ENCODE data around the gene ADAT1.

Gene ADAT1

DNA sequence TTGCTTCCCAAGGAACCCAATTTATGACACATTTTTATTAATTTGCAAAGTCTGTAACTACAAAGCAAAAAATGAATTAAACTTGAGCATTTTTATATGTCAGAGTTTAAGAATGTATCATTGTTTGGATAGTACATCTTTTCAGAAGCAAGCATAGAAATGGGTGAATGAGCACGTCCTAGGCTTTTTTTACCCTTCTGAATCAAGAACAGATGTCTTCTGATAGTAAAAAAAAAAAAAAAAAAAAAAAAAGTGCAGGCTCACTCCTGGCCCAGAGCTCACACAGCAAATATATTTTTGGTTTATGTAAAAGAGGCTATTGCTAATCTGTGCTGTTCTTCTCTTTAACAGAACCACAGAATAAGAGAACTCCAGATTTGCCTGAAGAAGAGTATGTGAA, 30.8 kb upstream of the ADAT1 start:
- no peak for DNase-seq (ENCODE audit: low spot score)
- H3K27ac ChIP-seq, result no peak overlapping the region
- ChIA-PET CTCF (interaction anchor here (0.6 kb wide), 1 partner anchor 48 kb away, joined by 3 read pairs; the partner anchor contains the start of gene DUXB), POLR2A (ENCODE audit: low non-redundant PET) (no interaction called here)
- TF ChIP-seq, protein P1, sequence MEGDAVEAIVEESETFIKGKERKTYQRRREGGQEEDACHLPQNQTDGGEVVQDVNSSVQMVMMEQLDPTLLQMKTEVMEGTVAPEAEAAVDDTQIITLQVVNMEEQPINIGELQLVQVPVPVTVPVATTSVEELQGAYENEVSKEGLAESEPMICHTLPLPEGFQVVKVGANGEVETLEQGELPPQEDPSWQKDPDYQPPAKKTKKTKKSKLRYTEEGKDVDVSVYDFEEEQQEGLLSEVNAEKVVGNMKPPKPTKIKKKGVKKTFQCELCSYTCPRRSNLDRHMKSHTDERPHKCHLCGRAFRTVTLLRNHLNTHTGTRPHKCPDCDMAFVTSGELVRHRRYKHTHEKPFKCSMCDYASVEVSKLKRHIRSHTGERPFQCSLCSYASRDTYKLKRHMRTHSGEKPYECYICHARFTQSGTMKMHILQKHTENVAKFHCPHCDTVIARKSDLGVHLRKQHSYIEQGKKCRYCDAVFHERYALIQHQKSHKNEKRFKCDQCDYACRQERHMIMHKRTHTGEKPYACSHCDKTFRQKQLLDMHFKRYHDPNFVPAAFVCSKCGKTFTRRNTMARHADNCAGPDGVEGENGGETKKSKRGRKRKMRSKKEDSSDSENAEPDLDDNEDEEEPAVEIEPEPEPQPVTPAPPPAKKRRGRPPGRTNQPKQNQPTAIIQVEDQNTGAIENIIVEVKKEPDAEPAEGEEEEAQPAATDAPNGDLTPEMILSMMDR (conservative IDR thresholded peaks at IDR 0.05; ENCODE audit: low read depth), result no peak

DNA sequence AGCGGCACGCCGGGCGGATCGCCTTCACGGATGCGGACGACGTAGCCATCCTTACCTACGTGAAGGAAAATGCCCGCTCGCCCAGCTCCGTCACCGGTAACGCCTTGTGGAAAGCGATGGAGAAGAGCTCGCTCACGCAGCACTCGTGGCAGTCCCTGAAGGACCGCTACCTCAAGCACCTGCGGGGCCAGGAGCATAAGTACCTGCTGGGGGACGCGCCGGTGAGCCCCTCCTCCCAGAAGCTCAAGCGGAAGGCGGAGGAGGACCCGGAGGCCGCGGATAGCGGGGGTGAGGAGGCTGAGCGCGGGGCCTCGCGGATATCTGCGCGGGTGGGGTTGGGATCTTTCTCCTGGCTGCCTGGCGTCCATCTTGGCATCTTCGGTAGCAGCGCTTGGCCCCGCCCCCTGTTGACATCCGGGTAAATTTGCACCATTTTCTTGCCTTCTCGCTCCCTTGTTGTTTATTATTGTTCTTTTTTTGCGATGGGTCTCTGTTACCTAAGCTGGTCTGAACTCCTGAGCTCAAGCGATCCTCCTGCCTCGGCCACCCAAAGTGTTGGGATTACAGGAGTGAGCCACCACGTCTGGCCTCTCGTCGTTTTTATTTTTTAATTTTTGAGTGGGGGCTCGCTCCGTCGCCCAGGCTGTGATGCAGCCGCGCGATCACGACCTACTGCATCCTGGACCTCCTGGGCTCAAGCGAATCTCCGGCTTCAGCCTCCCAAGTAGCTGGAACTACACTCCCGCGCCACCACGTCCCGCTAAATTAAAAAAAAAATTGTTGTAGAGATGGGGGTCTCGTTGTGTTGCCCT, 25.4 kb upstream of the ADAT1 start:
- POLR2A ChIA-PET (ENCODE audit: low non-redundant PET), result interaction anchor here (0.6 to 0.7 kb wide), 2 partner anchors 47 to 134 kb away, joined by 3 read pairs; no protein-coding TSS in a partner anchor
- H3K27ac ChIP-seq, result peak overlapping the region; percentile 96
- DNase-seq (ENCODE audit: low spot score), result peak; percentile 72
- CTCF ChIA-PET, result interaction anchor here (0.6 to 0.8 kb wide), 2 partner anchors 116 to 127 kb away, joined by 4 to 5 read pairs; no protein-coding TSS in a partner anchor
- TF ChIP-seq, protein P1 (conservative IDR thresholded peaks at IDR 0.05; ENCODE audit: low read depth), result no peak

DNA sequence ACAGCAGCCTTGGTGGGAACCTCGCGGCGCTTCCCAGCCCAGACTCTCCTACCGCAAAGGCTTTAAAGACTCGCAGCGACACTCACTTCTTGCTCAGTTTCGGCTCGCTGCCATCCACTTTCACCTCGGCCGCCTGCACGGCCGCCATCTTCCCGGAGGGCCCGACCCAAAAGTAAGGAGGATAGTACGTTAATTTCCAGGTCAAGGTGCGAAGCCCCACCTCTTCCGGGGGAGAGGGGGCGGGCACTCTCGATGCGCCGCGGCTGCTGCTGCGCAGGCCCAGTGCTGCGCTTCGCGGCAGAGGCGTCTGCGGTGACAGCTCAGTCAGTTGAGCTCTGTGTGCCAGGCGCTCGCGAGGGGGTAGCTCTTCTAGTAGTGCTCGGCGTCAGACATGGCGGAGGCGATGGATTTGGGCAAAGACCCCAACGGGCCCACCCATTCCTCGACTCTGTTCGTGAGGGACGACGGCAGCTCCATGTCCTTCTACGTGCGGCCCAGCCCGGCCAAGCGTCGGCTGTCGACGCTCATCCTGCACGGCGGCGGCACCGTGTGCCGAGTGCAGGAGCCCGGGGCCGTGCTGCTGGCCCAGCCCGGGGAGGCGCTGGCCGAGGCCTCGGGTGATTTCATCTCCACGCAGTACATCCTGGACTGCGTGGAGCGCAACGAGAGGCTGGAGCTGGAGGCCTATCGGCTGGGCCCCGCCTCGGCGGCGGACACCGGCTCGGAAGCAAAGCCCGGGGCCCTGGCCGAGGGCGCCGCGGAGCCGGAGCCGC, 24.6 kb upstream of the ADAT1 start, which contains the start of the genes KARS1 and TERF2IP:
KARS1 (minus strand) TSS at position 174 of the 773 bp plus-strand sequence; CDS start at position 148, 26 bp downstream.
TERF2IP (plus strand) TSS at position 282 of the 773 bp plus-strand sequence; CDS start at position 392, 110 bp downstream.
- TF ChIP-seq, protein P1 (conservative IDR thresholded peaks at IDR 0.05; ENCODE audit: low read depth), result no peak
- ChIA-PET CTCF (interaction anchor here (0.6 kb wide), 1 partner anchor 116 kb away, joined by 4 read pairs; no protein-coding TSS in a partner anchor), POLR2A (ENCODE audit: low non-redundant PET) (interaction anchor here (0.6 to 1.4 kb wide), 3 partner anchors 25 to 134 kb away, joined by 3 to 5 read pairs (median 3); partner anchors contain the start of gene ADAT1)
- peak within 1 kb of the TSS; percentile 96 for H3K27ac ChIP-seq
- DNase-seq (ENCODE audit: low spot score), result peak; percentile 95

DNA sequence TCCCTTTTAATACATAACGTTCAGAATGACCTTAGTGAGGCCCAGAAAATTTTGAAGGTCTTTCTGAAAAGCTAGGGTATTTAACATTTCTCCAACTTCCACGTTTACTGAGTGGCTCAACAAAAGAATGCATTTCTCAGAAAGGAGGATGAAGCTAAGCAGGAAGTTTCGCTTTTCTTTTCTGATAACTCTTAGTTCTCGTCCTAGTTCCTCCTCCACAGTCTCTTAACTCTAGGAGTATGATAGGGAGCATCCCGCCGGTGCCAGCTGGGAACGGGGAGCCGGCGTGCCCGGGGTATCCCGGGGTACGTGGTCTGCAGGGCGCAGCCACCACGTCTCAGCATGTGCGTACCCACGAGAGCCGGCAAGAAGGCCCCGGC, 24.0 kb upstream of the ADAT1 start:
- DNase-seq (ENCODE audit: low spot score), result no peak
- ChIA-PET POLR2A (ENCODE audit: low non-redundant PET) (interaction anchor here (1.4 kb wide), 1 partner anchor 24 kb away, joined by 5 read pairs; the partner anchor contains the start of gene ADAT1), CTCF (no interaction called here)
- peak overlapping the region; percentile 96 for H3K27ac ChIP-seq
- TF ChIP-seq, protein P1 (conservative IDR thresholded peaks at IDR 0.05; ENCODE audit: low read depth), result no peak

DNA sequence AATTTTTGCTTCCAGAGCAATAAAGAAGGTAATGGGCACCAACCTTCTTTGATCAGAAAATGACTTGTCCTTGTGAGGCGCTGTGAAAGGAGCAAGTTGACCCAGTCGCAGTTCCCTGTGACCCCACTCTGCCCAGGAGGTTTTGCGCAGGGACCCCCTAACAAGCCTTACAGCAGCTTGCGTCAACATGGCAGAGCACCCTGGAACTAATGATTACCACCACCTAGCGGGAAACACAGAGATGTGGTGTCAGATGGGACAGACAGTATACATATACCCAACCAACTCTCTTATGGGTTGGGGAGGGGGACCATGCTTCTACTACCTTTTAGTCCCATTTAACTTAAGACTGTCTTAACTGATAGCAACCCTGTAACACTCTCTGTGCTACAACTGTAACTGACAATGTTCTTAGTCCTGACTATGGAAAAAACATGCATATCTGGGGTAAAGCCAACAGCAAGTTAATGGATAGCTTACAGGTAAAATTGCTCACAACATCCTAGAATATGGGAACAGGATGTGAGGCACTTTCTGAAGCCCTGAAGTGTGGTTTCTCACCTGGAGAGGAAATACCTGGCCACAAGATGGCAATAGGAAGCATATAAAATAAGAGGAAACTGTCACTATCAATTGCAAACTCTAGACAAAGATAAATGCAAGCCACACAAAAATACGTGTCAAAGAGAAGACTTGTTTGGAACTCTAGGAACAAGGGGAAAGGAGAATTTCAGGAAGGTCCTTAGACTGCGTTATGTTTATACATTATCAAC, 21.3 kb upstream of the ADAT1 start:
- ChIA-PET POLR2A (ENCODE audit: low non-redundant PET) (no interaction called here), CTCF (interaction anchor here (0.7 kb wide), 1 partner anchor 120 kb away, joined by 3 read pairs; no protein-coding TSS in a partner anchor)
- DNase-seq (ENCODE audit: low spot score), result no peak
- TF ChIP-seq, protein P1 (conservative IDR thresholded peaks at IDR 0.05; ENCODE audit: low read depth), result no peak
- H3K27ac ChIP-seq, result no peak overlapping the region

All from RWPE1 (cell line).